GM12892 (cell line): ENCODE data around the gene MED25.

ENCODE experiments used
- POLR2A ChIP-seq: IDR thresholded peaks from 2 replicates; pipeline ENCODE4 v1.6.1; 2011; ENCODE audit warnings: low read depth, low read length, control low read depth
- POLR2AphosphoS5 ChIP-seq: IDR thresholded peaks from 2 replicates; pipeline ENCODE4 v1.6.1; 2011; ENCODE audit warnings: low read depth, low read length, control low read depth
- TAF1 ChIP-seq: IDR thresholded peaks from 2 replicates; pipeline ENCODE4 v1.6.1; 2011; ENCODE audit warnings: low read depth, mild to moderate bottlenecking, control low read depth, low read length, borderline replicate concordance

- no peak for TF ChIP-seq POLR2A
- TF ChIP-seq TAF1: no peak
- TF ChIP-seq POLR2AphosphoS5: no peak
Measured at GRCh38 chr19:49779731-49780555, 38.1 kb upstream of the MED25 start.
